Spleen (tissue), 11 donors: ENCODE results near the gene NGLY1. TPM values are rescaled to one million over a fixed set of nuclear protein-coding genes. Genes with fewer than 3 reads are reported as not detected.

Source experiments
- DNase-seq: peaks from one replicate; pipeline ENCODE4 v3.0.0-alpha.2; 2020
- H3K27ac ChIP-seq, 8 donors: fragments of 200-600 bp; sonication (generic) in 7 of 8; 1 replicate in 4 of 8; 2 replicates in 4 of 8; pipeline versions ENCODE4 v1.5.0 to v1.8.0; 2016 to 2021; ENCODE audit warnings: inconsistent platforms in 4 of 8, mild to moderate bottlenecking in 4 of 8, moderate library complexity in 1 of 8
- H3K27me3 ChIP-seq, 7 donors: fragments of 200-600 bp; sonication (generic) in 6 of 7; replicated peaks in 1 of 7; 1 replicate in 4 of 7; 2 replicates in 3 of 7; pipeline versions ENCODE4 v1.5.0 to v1.8.0; 2016 to 2021; ENCODE audit warnings: inconsistent platforms in 3 of 7, mild to moderate bottlenecking in 1 of 7
- H3K36me3 ChIP-seq, 6 donors: fragments of 200-600 bp; sonication (generic) in 5 of 6; 1 replicate in 4 of 6; 2 replicates in 2 of 6; pipeline versions ENCODE4 v1.5.0 to v1.8.0; 2016 to 2021; ENCODE audit warnings: inconsistent platforms in 2 of 6
- H3K4me1 ChIP-seq, 6 donors: fragments of 200-600 bp; sonication (generic) in 5 of 6; 1 replicate in 3 of 6; 2 replicates in 3 of 6; pipeline versions ENCODE4 v1.5.0 to v1.8.0; 2016 to 2021; ENCODE audit warnings: inconsistent platforms in 3 of 6
- H3K4me3 ChIP-seq, 8 donors: fragments of 200-600 bp; sonication (generic) in 7 of 8; 1 replicate in 4 of 8; 2 replicates in 4 of 8; pipeline versions ENCODE4 v1.5.0 to v1.8.0; 2016 to 2021; ENCODE audit warnings: inconsistent platforms in 4 of 8, mild to moderate bottlenecking in 4 of 8, moderate library complexity in 2 of 8
- H3K9me3 ChIP-seq, 8 donors: fragments of 200-600 bp; sonication (generic) in 7 of 8; 1 replicate in 4 of 8; 2 replicates in 4 of 8; pipeline versions ENCODE4 v1.5.0 to v1.8.0; 2016 to 2021; ENCODE audit warnings: inconsistent platforms in 4 of 8
- CTCF ChIP-seq, 11 experiments: fragments of 200-600 bp in 7 of 11; fragments of 450-650 bp in 4 of 11; sonication (generic) in 4 of 11; IDR thresholded peaks in 8 of 11; conservative IDR thresholded peaks in 3 of 11; 1 replicate in 7 of 11; 2 replicates in 4 of 11; pipeline versions ENCODE4 v1.4.0 to v1.8.0; 2016 to 2021; ENCODE audit warnings: antibody characterized with exemption in 11 of 11, inconsistent platforms in 4 of 11, mild to moderate bottlenecking in 1 of 11
- POLR2A ChIP-seq, 3 donors: fragments of 450-650 bp; IDR thresholded peaks; one replicate each; pipeline ENCODE4 v1.5.1; 2017; ENCODE audit warnings: antibody characterized with exemption in 3 of 3, mild to moderate bottlenecking in 1 of 3
- POLR2AphosphoS5 ChIP-seq, 3 donors: sonication (generic); formaldehyde crosslinking; IDR thresholded peaks; one replicate each; pipeline ENCODE4 v1.5.1; 2017; ENCODE audit warnings: antibody characterized with exemption in 3 of 3
- WGBS, 5 donors: extraction: QIAGEN DNeasy Blood & Tissue Kit in 3 of 5; methylation state at CpG; one replicate each; pipeline versions ENCODE4 v1.1.5 to v1.1.7; 2013 to 2018; 5-methylcytosine and 5-hydroxymethylcytosine counted together
- intact Hi-C: fragments of 100-400 bp; cut with DNase I; formaldehyde crosslinking; loops from one replicate; pipeline ENCODE4 v1.15.0; 2023; ENCODE audit warnings: low total_unique reads
- polyA plus RNA-seq, 3 donors: library from polyadenylated mRNA; stranded (reverse); fragments of 200-250 nt; gene quantifications; one replicate each; pipeline ENCODE4 v1.2.1, GENCODE V29; 2013
- total RNA-seq, 7 donors: library from RNA; depleted of rRNA in 3 of 7; stranded (reverse); fragments of >200 nt in 3 of 7; fragmentation: NEBNext Ultra II Directional in 4 of 7; extraction: Animal tissue kit (Norgen Biotek cat#: 25700) in 4 of 7; gene quantifications; one replicate each; pipeline versions ENCODE4 v1.1.0 to v1.2.1, GENCODE V29; 2016 to 2021
- donor health status: healthy with polysubstance abuse.
- donor health status: DM: no; HTN: no; CAD: no; lungs with moderate emphysema.
- donor health status: DM: no; HTN: no; CAD: no.
- donor health status: Bipolar disorder and iron deficiency.
- donor health status: healthy.
- donor health status: DM: no; HTN: no; CAD: no.
- donor health status: DM: yes; HTN: yes; CAD: no.

Gene NGLY1
- total and polyA plus RNA-seq, 10 donors, result 40.8 to 77.3 (median 58.6) TPM

- WGBS, 5 donors, result 89 to 100% (median 95%) methylated on average over 1 of the region's 1 CpG
- intact Hi-C loops, result no loop called here
Measured at GRCh38 chr3:25687742-25688141, 95.5 kb downstream of the NGLY1 start.

GRCh38 chr3:25686766-25687165, 96.5 kb downstream of the NGLY1 start:
- intact Hi-C loops, result no loop called here
- Histone ChIP-seq H3K27ac (no peak overlapping the region), H3K9me3 (no peaks in the 10 kb centered on the region), H3K4me3 (no peak overlapping the region), H3K27me3 (no peaks in the 10 kb centered on the region), H3K36me3 (no peaks in the 10 kb centered on the region), H3K4me1 (no peaks in the 10 kb centered on the region)
- 91 to 97% (median 95%) methylated on average over 23 of the region's 23 CpGs for WGBS, 5 donors
- TF ChIP-seq CTCF (IDR thresholded peaks at IDR 0.05 in 8 of 11, conservative IDR thresholded peaks at IDR 0.05 in 3 of 11) (no peak), POLR2A (IDR thresholded peaks at IDR 0.05) (no peak), POLR2AphosphoS5 (IDR thresholded peaks at IDR 0.05) (no peak)
- DNase-seq, result peak; percentile 53

More at GRCh38 chr3:25687742-25688141, 95.5 kb downstream of the NGLY1 start:
- no peak for DNase-seq
- H3K9me3 ChIP-seq, result no peaks in the 10 kb centered on the region
- no peak overlapping the region for H3K27ac ChIP-seq
- H3K4me1 ChIP-seq, result no peaks in the 10 kb centered on the region
- H3K36me3 ChIP-seq, result no peaks in the 10 kb centered on the region
- H3K4me3 ChIP-seq, result no peak overlapping the region
- no peak for TF ChIP-seq POLR2AphosphoS5 (IDR thresholded peaks at IDR 0.05)
- no peak for TF ChIP-seq POLR2A (IDR thresholded peaks at IDR 0.05)
- no peak for TF ChIP-seq CTCF (IDR thresholded peaks at IDR 0.05 in 8 of 11, conservative IDR thresholded peaks at IDR 0.05 in 3 of 11)
- H3K27me3 ChIP-seq, result no peaks in the 10 kb centered on the region

- H3K9me3 ChIP-seq, result no peaks in the 10 kb centered on the region
- H3K4me1 ChIP-seq, result no peaks in the 10 kb centered on the region
- intact Hi-C loops, result no loop called here
- no peaks in the 10 kb centered on the region for H3K36me3 ChIP-seq
- H3K4me3 ChIP-seq, result no peak overlapping the region
- no peak overlapping the region for H3K27ac ChIP-seq
- 80 to 90% (median 87%) methylated on average over 2 of the region's 2 CpGs for WGBS, 5 donors
- no peak for DNase-seq
- TF ChIP-seq CTCF (IDR thresholded peaks at IDR 0.05 in 8 of 11, conservative IDR thresholded peaks at IDR 0.05 in 3 of 11) (no peak), POLR2A (IDR thresholded peaks at IDR 0.05) (no peak), POLR2AphosphoS5 (IDR thresholded peaks at IDR 0.05) (no peak)
- no peaks in the 10 kb centered on the region for H3K27me3 ChIP-seq
Measured at GRCh38 chr3:25683882-25684281, 99.4 kb downstream of the NGLY1 start.

- no peaks in the 10 kb centered on the region for H3K36me3 ChIP-seq
- H3K4me1 ChIP-seq, result no peaks in the 10 kb centered on the region
- no peaks in the 10 kb centered on the region for H3K9me3 ChIP-seq
- H3K4me3 ChIP-seq, result no peak overlapping the region
- no peak for DNase-seq
- H3K27me3 ChIP-seq, result no peaks in the 10 kb centered on the region
- WGBS, 5 donors, result 91 to 100% (median 96%) methylated on average over 1 of the region's 1 CpG
- TF ChIP-seq POLR2A (IDR thresholded peaks at IDR 0.05) (no peak), POLR2AphosphoS5 (IDR thresholded peaks at IDR 0.05) (no peak), CTCF (IDR thresholded peaks at IDR 0.05 in 8 of 11, conservative IDR thresholded peaks at IDR 0.05 in 3 of 11) (no peak)
- intact Hi-C loops, result no loop called here
- H3K27ac ChIP-seq, result no peak overlapping the region
Measured at GRCh38 chr3:25683410-25683809, 99.8 kb downstream of the NGLY1 start.
